ENCODE measurements around the gene VPS37D. TPM values are rescaled to one million over a fixed set of nuclear protein-coding genes. Genes with fewer than 3 reads are reported as not detected.

The VPS37D gene
- polyA plus RNA-seq, 3 donors = not detected

GRCh38 chr7:73647725-73648592 is 19.7 kb upstream of the VPS37D start:
- intact Hi-C loops (cut with micrococcal nuclease) = no loop called here
- H3K4me3 Mint-ChIP-seq = peak overlapping the region in 1 of 2 donors; percentile 86
- H2AFZ ChIP-seq (ENCODE audit: insufficient read depth, low read depth, low read length, poor library complexity, severe bottlenecking) = no peak overlapping the region
- H3K27ac ChIP-seq (ENCODE audit: low read depth in 1 of 2, low read length in 2 of 2) = no peak overlapping the region
- H3K27ac Mint-ChIP-seq = no peak overlapping the region
- no peak overlapping the region for H3K4me3 ChIP-seq (replicated peaks in 1 of 3; ENCODE audit: low read depth in 2 of 3, low read length in 3 of 3)
- peaks cover 66 to 93% (median 76%) of the 10 kb centered on the region in 3 donors for H3K27me3 Mint-ChIP-seq (ENCODE audit: low read depth in 3 of 3)
- peaks cover under 1 to 10% of the 10 kb centered on the region in 2 donors for H3K9me3 ChIP-seq (replicated peaks in 1 of 2; ENCODE audit: control insufficient read depth in 1 of 2, insufficient read depth in 1 of 2, low read length in 2 of 2)
- peaks cover 0 to 2% of the 10 kb centered on the region in 2 donors for H3K36me3 Mint-ChIP-seq
- no peaks in the 10 kb centered on the region for H3K79me2 ChIP-seq (ENCODE audit: insufficient read depth, low read length)
- H3K27me3 ChIP-seq (ENCODE audit: control insufficient read depth in 2 of 2, insufficient read depth in 2 of 2, low read length in 2 of 2) = peaks cover 31 to 73% of the 10 kb centered on the region in 2 donors
- H3K4me1 Mint-ChIP-seq = peaks cover 18% of the 10 kb centered on the region
- no peaks in the 10 kb centered on the region for H3K36me3 ChIP-seq (replicated peaks in 1 of 2; ENCODE audit: control insufficient read depth in 1 of 2, insufficient read depth in 2 of 2, low read length in 2 of 2)
- peaks cover 0 to 9% (median 3%) of the 10 kb centered on the region in 7 donors for H3K9me3 Mint-ChIP-seq
- H3K4me2 ChIP-seq (replicated peaks; ENCODE audit: extremely low read depth, low read length, poor library complexity, severe bottlenecking) = peak overlapping the region; percentile 26
- no peak for TF ChIP-seq CTCF (IDR thresholded peaks at IDR 0.05)
- 2% methylated on average over 62 of the region's 62 CpGs for WGBS (ENCODE audit: insufficient coverage)
- no peak for DNase-seq
- H3K9ac ChIP-seq (ENCODE audit: insufficient read depth, low read length, poor library complexity, severe bottlenecking) = no peak overlapping the region
- peaks cover 3 to 8% of the 10 kb centered on the region in 2 donors for H3K4me1 ChIP-seq (ENCODE audit: control insufficient read depth in 1 of 2, insufficient read depth in 2 of 2, low read length in 2 of 2)
- H4K20me1 ChIP-seq (ENCODE audit: insufficient read depth, low read length) = no peaks in the 10 kb centered on the region

- peaks cover 0 to 2% of the 10 kb centered on the region in 2 donors for H3K36me3 Mint-ChIP-seq
- intact Hi-C loops (cut with micrococcal nuclease) = no loop called here
- peaks cover 68 to 90% (median 77%) of the 10 kb centered on the region in 3 donors for H3K27me3 Mint-ChIP-seq (ENCODE audit: low read depth in 3 of 3)
- no peak overlapping the region for H3K9ac ChIP-seq (ENCODE audit: insufficient read depth, low read length, poor library complexity, severe bottlenecking)
- H3K27me3 ChIP-seq (ENCODE audit: control insufficient read depth in 2 of 2, insufficient read depth in 2 of 2, low read length in 2 of 2) = peaks cover 31 to 70% of the 10 kb centered on the region in 2 donors
- peaks cover 18% of the 10 kb centered on the region for H3K4me1 Mint-ChIP-seq
- no peak for DNase-seq
- no peak for TF ChIP-seq CTCF (IDR thresholded peaks at IDR 0.05)
- H4K20me1 ChIP-seq (ENCODE audit: insufficient read depth, low read length) = no peaks in the 10 kb centered on the region
- H3K9me3 Mint-ChIP-seq = peaks cover 0 to 5% (median 0%) of the 10 kb centered on the region in 7 donors
- H3K79me2 ChIP-seq (ENCODE audit: insufficient read depth, low read length) = no peaks in the 10 kb centered on the region
- H3K4me3 ChIP-seq (replicated peaks in 1 of 3; ENCODE audit: low read depth in 2 of 3, low read length in 3 of 3) = no peak overlapping the region
- peaks cover 3 to 8% of the 10 kb centered on the region in 2 donors for H3K4me1 ChIP-seq (ENCODE audit: control insufficient read depth in 1 of 2, insufficient read depth in 2 of 2, low read length in 2 of 2)
- H3K9me3 ChIP-seq (replicated peaks in 1 of 2; ENCODE audit: control insufficient read depth in 1 of 2, insufficient read depth in 1 of 2, low read length in 2 of 2) = peaks cover 0 to 10% of the 10 kb centered on the region in 2 donors
- H2AFZ ChIP-seq (ENCODE audit: insufficient read depth, low read depth, low read length, poor library complexity, severe bottlenecking) = no peak overlapping the region
- H3K4me3 Mint-ChIP-seq = peak overlapping the region in 1 of 2 donors; percentile 86
- H3K27ac ChIP-seq (ENCODE audit: low read depth in 1 of 2, low read length in 2 of 2) = no peak overlapping the region
- no peak overlapping the region for H3K4me2 ChIP-seq (replicated peaks; ENCODE audit: extremely low read depth, low read length, poor library complexity, severe bottlenecking)
- WGBS (ENCODE audit: insufficient coverage) = 63% methylated on average over 1 of the region's 1 CpG
- H3K36me3 ChIP-seq (replicated peaks in 1 of 2; ENCODE audit: control insufficient read depth in 1 of 2, insufficient read depth in 2 of 2, low read length in 2 of 2) = no peaks in the 10 kb centered on the region
- H3K27ac Mint-ChIP-seq = no peak overlapping the region
These were observed 18.9 kb upstream of the VPS37D start for GRCh38 chr7:73648593-73649332.

All from CD14-positive monocyte (primary cell).